Endothelial cell of umbilical vein (primary cell): ENCODE data around the gene ZNF526. TPM values are rescaled to one million over a fixed set of nuclear protein-coding genes. Genes with fewer than 3 reads are reported as not detected.

Experiments used
- BruUV-seq: library from RNA; stranded (reverse); fragments of 400-500 nt; replicated peaks from 2 replicates; lab custom pipeline; 2021; lab: Mats Ljungman, UMichigan
- CTCF ChIA-PET: fragments of 300-600, 350-600 bp; sonication (Branson Sonifier 250); formaldehyde crosslinking; loops from one replicate; lab custom pipeline; 2021; ENCODE audit warnings: antibody characterized with exemption, inconsistent platforms; lab: Charles Lee
- POLR2A ChIA-PET: fragments of 300-600, 350-600 bp; sonication (Branson Sonifier 250); formaldehyde crosslinking; loops from one replicate; lab custom pipeline; 2021; ENCODE audit warnings: antibody characterized with exemption, inconsistent platforms; lab: Charles Lee
- DNase-seq: peaks from one replicate; pipeline ENCODE4 v3.0.0-alpha.2; 2011; ENCODE audit warnings: low read depth, low spot score
- FAIRE-seq: peaks from 2 replicates; lab custom pipeline; 2011; peaks lifted over from hg19 to GRCh38; lab: Jason Lieb, UNC
- H2AFZ ChIP-seq: 2 replicates; pipeline ENCODE4 v1.6.0; 2012; ENCODE audit warnings: low read depth, low read length, control low read depth, inconsistent platforms
- H3K27ac ChIP-seq: 2 replicates; pipeline ENCODE4 v1.5.1; 2011; ENCODE audit warnings: low read depth, mild to moderate bottlenecking, control low read depth, low read length, moderate library complexity; ENCODE audit not compliant: insufficient read depth
- H3K27me3 ChIP-seq, 2 experiments: 2 replicates each; pipeline versions ENCODE4 v1.6.0 to v1.6.1; 2011; ENCODE audit warnings: low read length in 2 of 2, mixed read lengths in 1 of 2; ENCODE audit not compliant: control insufficient read depth in 2 of 2, insufficient read depth in 2 of 2
- H3K36me3 ChIP-seq, 2 experiments: 2 replicates in 1 of 2; 3 replicates in 1 of 2; pipeline ENCODE4 v1.5.1; 2011; ENCODE audit warnings: low read length in 2 of 2, mild to moderate bottlenecking in 1 of 2, moderate library complexity in 1 of 2; ENCODE audit not compliant: control insufficient read depth in 2 of 2, insufficient read depth in 2 of 2; ENCODE audit errors: extremely low read depth in 1 of 2
- H3K4me1 ChIP-seq: 3 replicates; pipeline ENCODE4 v1.5.1; 2011; ENCODE audit warnings: mild to moderate bottlenecking, low read length; ENCODE audit not compliant: control insufficient read depth, insufficient read depth; ENCODE audit errors: extremely low read depth
- H3K4me2 ChIP-seq: 2 replicates; pipeline ENCODE4 v1.6.1; 2011; ENCODE audit warnings: low read length, control low read depth, mixed read lengths; ENCODE audit not compliant: insufficient read depth
- H3K4me3 ChIP-seq, 3 experiments: fragments of 200-600 bp in 1 of 3; sonication (generic), shearing (Covaris generic) in 1 of 3; replicated peaks in 1 of 3; 2 replicates each; pipeline ENCODE4 v1.5.1; 2011 to 2016; ENCODE audit warnings: control low read depth in 3 of 3, low read length in 3 of 3, mild to moderate bottlenecking in 2 of 3, inconsistent platforms in 1 of 3, low read depth in 1 of 3, moderate library complexity in 1 of 3; ENCODE audit not compliant: insufficient read depth in 1 of 3
- H3K79me2 ChIP-seq: 2 replicates; pipeline ENCODE4 v1.6.0; 2012; ENCODE audit warnings: low read length, inconsistent platforms; ENCODE audit not compliant: control insufficient read depth, insufficient read depth
- H3K9ac ChIP-seq: replicated peaks from 2 replicates; pipeline ENCODE3; 2011; ENCODE audit warnings: low read length, control low read depth; ENCODE audit not compliant: insufficient read depth; ENCODE audit errors: extremely low read depth
- H3K9me1 ChIP-seq: replicated peaks from 3 replicates; pipeline ENCODE4 v1.6.0; 2011; ENCODE audit warnings: mild to moderate bottlenecking, low read length; ENCODE audit not compliant: control insufficient read depth, insufficient read depth; ENCODE audit errors: extremely low read depth
- H3K9me3 ChIP-seq: replicated peaks from 2 replicates; pipeline ENCODE4 v1.5.1; 2012; ENCODE audit warnings: low read length, inconsistent platforms; ENCODE audit not compliant: control insufficient read depth, insufficient read depth
- H4K20me1 ChIP-seq: replicated peaks from 2 replicates; pipeline ENCODE3; 2011; ENCODE audit warnings: mild to moderate bottlenecking, low read length; ENCODE audit not compliant: control insufficient read depth, insufficient read depth; ENCODE audit errors: extremely low read depth
- CTCF ChIP-seq, 2 donors: IDR thresholded peaks; 1 replicate in 1 of 2; 2 replicates in 1 of 2; pipeline ENCODE4 v1.5.1; 2011; ENCODE audit warnings: low read length in 2 of 2, mild to moderate bottlenecking in 2 of 2, moderate library complexity in 2 of 2, control low read depth in 1 of 2, inconsistent platforms in 1 of 2, low read depth in 1 of 2; ENCODE audit not compliant: insufficient read depth in 1 of 2; ENCODE audit errors: extremely low read depth in 1 of 2
- EZH2 ChIP-seq: IDR thresholded peaks from 2 replicates; pipeline ENCODE4 v1.6.1; 2012; ENCODE audit warnings: borderline replicate concordance, low read depth, mild to moderate bottlenecking, moderate library complexity, low read length, inconsistent platforms; ENCODE audit not compliant: severe bottlenecking
- POLR2A ChIP-seq: IDR thresholded peaks from 2 replicates; pipeline ENCODE4 v1.6.1; 2012; ENCODE audit warnings: low read depth, mild to moderate bottlenecking, control low read depth, low read length
- POLR2AphosphoS5 ChIP-seq: IDR thresholded peaks from 2 replicates; pipeline ENCODE4 v1.6.1; 2012; ENCODE audit warnings: low read depth, mild to moderate bottlenecking, control low read depth, low read length, moderate library complexity; ENCODE audit not compliant: insufficient read depth
- dilution Hi-C: fragments of 300-500 bp; cut with MboI; formaldehyde crosslinking; loops from one replicate; pipeline ENCODE4 v1.15.0; 2019; ENCODE audit warnings: low sequenced_read_pairs; ENCODE audit not compliant: extremely low pct_ligation_motif_present
- intact Hi-C: fragments of 100-400 bp; cut with micrococcal nuclease; formaldehyde crosslinking; loops from one replicate; pipeline ENCODE4 v1.10.0; 2022
- polyA plus RNA-seq, 4 experiments: library from polyadenylated mRNA; depleted of rRNA in 3 of 4; stranded (reverse) in 3 of 4; unstranded in 1 of 4; fragments of >200 nt; gene quantifications; 2 replicates each; pipeline versions ENCODE4 v1.2.1 to v1.2.3, GENCODE V29; 2011 to 2012; ENCODE audit warnings: missing spikeins in 1 of 4
- total RNA-seq: library from RNA; stranded (reverse); gene quantifications from 2 replicates; pipeline ENCODE4 v1.2.3, GENCODE V29; 2021

Gene ZNF526
- total and polyA plus RNA-seq, 2 donors (not counting 3 experiments of a cell fraction or from before 2014, with no cell fraction given) = 6.5 to 13.3 TPM

- no peaks in the 10 kb centered on the region for H4K20me1 ChIP-seq
- no peak overlapping the region for H3K4me2 ChIP-seq
- dilution Hi-C loops (no loop called here), intact Hi-C loops (loop anchor here (1.0 kb wide), 1 partner anchor 96 kb away; no protein-coding TSS in a partner anchor)
- no peak for FAIRE-seq
- no peaks in the 10 kb centered on the region for H3K79me2 ChIP-seq
- peak; percentile 60 for DNase-seq
- ChIA-PET POLR2A (no interaction called here), CTCF (interaction anchor here (0.6 to 2.7 kb wide), 23 partner anchors 9 to 180 kb away, joined by 3 to 24 read pairs (median 5); partner anchors contain the start of genes DEDD2 and POU2F2)
- peaks cover 8% of the 10 kb centered on the region for H3K4me1 ChIP-seq
- H3K27ac ChIP-seq = no peak overlapping the region
- no peaks in the 10 kb centered on the region for H3K36me3 ChIP-seq
- H3K9ac ChIP-seq = no peak overlapping the region
- BruUV-seq = no TSS peak
- H3K27me3 ChIP-seq = peaks cover 56 to 62% of the 10 kb centered on the region in 2 experiments
- H3K9me1 ChIP-seq = no peaks in the 10 kb centered on the region
- H3K4me3 ChIP-seq = no peak overlapping the region
- H2AFZ ChIP-seq = no peak overlapping the region
- TF ChIP-seq CTCF (IDR thresholded peaks at IDR 0.05; ENCODE audit: extremely low read depth in 1 of 2, insufficient read depth in 1 of 2, low read depth in 1 of 2, low read length in 2 of 2) (peak; percentile 17 to 53), POLR2A (no peak)
- no peaks in the 10 kb centered on the region for H3K9me3 ChIP-seq
Measured at GRCh38 chr19:42176990-42177685, 43.0 kb upstream of the ZNF526 start.

- CTCF ChIA-PET = interaction anchor here (0.6 to 2.7 kb wide), 9 partner anchors 14 to 143 kb away, joined by 3 to 19 read pairs (median 5); partner anchors contain the start of gene POU2F2
- Histone ChIP-seq H3K4me1 (peaks cover 8% of the 10 kb centered on the region), H4K20me1 (no peaks in the 10 kb centered on the region), H3K27me3 (peaks cover 59 to 62% of the 10 kb centered on the region in 2 experiments), H3K36me3 (no peaks in the 10 kb centered on the region), H3K9me3 (no peaks in the 10 kb centered on the region), H3K9ac (no peak overlapping the region), H3K27ac (no peak overlapping the region), H3K4me3 (no peak overlapping the region), H3K4me2 (no peak overlapping the region), H3K79me2 (no peaks in the 10 kb centered on the region), H2AFZ (no peak overlapping the region), H3K9me1 (no peaks in the 10 kb centered on the region)
- FAIRE-seq (no peak), DNase-seq (no peak)
- dilution Hi-C loops = no loop called here
- BruUV-seq = no TSS peak
- intact Hi-C loops = no loop called here
- TF ChIP-seq POLR2AphosphoS5 (no peak), EZH2 (peak; percentile 26)
- POLR2A ChIA-PET = no interaction called here
Measured at GRCh38 chr19:42177686-42178019, 42.5 kb upstream of the ZNF526 start.
